HCT116 (cell line): ENCODE results near the gene VCX2.

Experiments used
- EZH2phosphoT487 ChIP-seq: fragments of 200-600 bp; IDR thresholded peaks from 2 replicates; pipeline ENCODE4 v1.6.1; 2018; ENCODE audit warnings: antibody characterized with exemption, borderline replicate concordance
- POLR2A ChIP-seq: IDR thresholded peaks from 2 replicates; pipeline ENCODE4 v1.7.0; 2011; ENCODE audit warnings: borderline replicate concordance; ENCODE audit not compliant: insufficient read depth, insufficient read length; ENCODE audit errors: extremely low read depth
- POLR2AphosphoS5 ChIP-seq: IDR thresholded peaks from 2 replicates; pipeline ENCODE4 v1.6.1; 2011; ENCODE audit warnings: mild to moderate bottlenecking, low read depth, low read length, moderate library complexity
- RAD21 ChIP-seq: IDR thresholded peaks from 2 replicates; pipeline ENCODE4 v1.6.1; 2012; ENCODE audit warnings: low read depth, mild to moderate bottlenecking
- SIN3A ChIP-seq: IDR thresholded peaks from 2 replicates; pipeline ENCODE4 v1.6.1; 2012; ENCODE audit warnings: low read depth
- SRF ChIP-seq: IDR thresholded peaks from 2 replicates; pipeline ENCODE4 v1.6.1; 2012; ENCODE audit warnings: low read depth
- ZNF274 ChIP-seq: fragments of 200-500 bp; sonication (Bioruptor generic); IDR thresholded peaks from 2 replicates; pipeline ENCODE4 v1.6.1; 2014; ENCODE audit warnings: mild to moderate bottlenecking, low read depth, low read length, inconsistent platforms
- TF ChIP-seq, protein P1 (sequence below), 3 experiments: fragments of 200-600 bp in 1 of 3; sonication (generic) in 1 of 3; IDR thresholded peaks in 2 of 3; conservative IDR thresholded peaks in 1 of 3; 2 replicates each; pipeline ENCODE4 v1.5.1; 2012 to 2017; ENCODE audit warnings: low read depth in 2 of 3, low read length in 2 of 3, antibody characterized with exemption in 1 of 3, borderline replicate concordance in 1 of 3, control low read depth in 1 of 3, mild to moderate bottlenecking in 1 of 3, mixed read lengths in 1 of 3, mixed run types in 1 of 3, moderate library complexity in 1 of 3; ENCODE audit not compliant: insufficient read depth in 1 of 3
- TF ChIP-seq, protein P2 (sequence below): IDR thresholded peaks from 2 replicates; pipeline ENCODE4 v1.6.1; 2011; ENCODE audit warnings: mild to moderate bottlenecking, low read length, moderate library complexity; ENCODE audit not compliant: insufficient replicate concordance; ENCODE audit errors: extremely low read depth

- TF ChIP-seq, protein P1, sequence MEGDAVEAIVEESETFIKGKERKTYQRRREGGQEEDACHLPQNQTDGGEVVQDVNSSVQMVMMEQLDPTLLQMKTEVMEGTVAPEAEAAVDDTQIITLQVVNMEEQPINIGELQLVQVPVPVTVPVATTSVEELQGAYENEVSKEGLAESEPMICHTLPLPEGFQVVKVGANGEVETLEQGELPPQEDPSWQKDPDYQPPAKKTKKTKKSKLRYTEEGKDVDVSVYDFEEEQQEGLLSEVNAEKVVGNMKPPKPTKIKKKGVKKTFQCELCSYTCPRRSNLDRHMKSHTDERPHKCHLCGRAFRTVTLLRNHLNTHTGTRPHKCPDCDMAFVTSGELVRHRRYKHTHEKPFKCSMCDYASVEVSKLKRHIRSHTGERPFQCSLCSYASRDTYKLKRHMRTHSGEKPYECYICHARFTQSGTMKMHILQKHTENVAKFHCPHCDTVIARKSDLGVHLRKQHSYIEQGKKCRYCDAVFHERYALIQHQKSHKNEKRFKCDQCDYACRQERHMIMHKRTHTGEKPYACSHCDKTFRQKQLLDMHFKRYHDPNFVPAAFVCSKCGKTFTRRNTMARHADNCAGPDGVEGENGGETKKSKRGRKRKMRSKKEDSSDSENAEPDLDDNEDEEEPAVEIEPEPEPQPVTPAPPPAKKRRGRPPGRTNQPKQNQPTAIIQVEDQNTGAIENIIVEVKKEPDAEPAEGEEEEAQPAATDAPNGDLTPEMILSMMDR (IDR thresholded peaks at IDR 0.05 in 2 of 3, conservative IDR thresholded peaks at IDR 0.05 in 1 of 3; ENCODE audit: borderline replicate concordance in 1 of 3, insufficient read depth in 1 of 3, low read depth in 2 of 3, low read length in 2 of 3), result no peak
- TF ChIP-seq, protein P2, sequence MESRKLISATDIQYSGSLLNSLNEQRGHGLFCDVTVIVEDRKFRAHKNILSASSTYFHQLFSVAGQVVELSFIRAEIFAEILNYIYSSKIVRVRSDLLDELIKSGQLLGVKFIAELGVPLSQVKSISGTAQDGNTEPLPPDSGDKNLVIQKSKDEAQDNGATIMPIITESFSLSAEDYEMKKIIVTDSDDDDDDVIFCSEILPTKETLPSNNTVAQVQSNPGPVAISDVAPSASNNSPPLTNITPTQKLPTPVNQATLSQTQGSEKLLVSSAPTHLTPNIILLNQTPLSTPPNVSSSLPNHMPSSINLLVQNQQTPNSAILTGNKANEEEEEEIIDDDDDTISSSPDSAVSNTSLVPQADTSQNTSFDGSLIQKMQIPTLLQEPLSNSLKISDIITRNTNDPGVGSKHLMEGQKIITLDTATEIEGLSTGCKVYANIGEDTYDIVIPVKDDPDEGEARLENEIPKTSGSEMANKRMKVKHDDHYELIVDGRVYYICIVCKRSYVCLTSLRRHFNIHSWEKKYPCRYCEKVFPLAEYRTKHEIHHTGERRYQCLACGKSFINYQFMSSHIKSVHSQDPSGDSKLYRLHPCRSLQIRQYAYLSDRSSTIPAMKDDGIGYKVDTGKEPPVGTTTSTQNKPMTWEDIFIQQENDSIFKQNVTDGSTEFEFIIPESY, result no peak
- TF ChIP-seq SRF, result no peak
- no peak for TF ChIP-seq ZNF274
- no peak for TF ChIP-seq POLR2AphosphoS5
- TF ChIP-seq SIN3A, result no peak
- no peak for TF ChIP-seq POLR2A
- TF ChIP-seq RAD21, result no peak
- no peak for TF ChIP-seq EZH2phosphoT487
Measured at GRCh38 chrX:8204943-8205342, 33.9 kb upstream of the VCX2 start.
